NCI-H128 (cell line): ENCODE results near the gene WDR64.
"Not testable (repeated sequence)": the region's sequence is repeated elsewhere in the genome, so short reads cannot be mapped to it uniquely, and the experiment has no call there.

Source experiments
- DNase-seq: peaks from one replicate; lab custom pipeline; 2025; ENCODE audit not compliant: unreplicated experiment; lab: John Stamatoyannopoulos, UW

Gene WDR64

GRCh38 chr1:241654641-241655040, 2.6 kb downstream of the WDR64 start:
- no peak for DNase-seq

GRCh38 chr1:241658081-241658793, 6.2 kb downstream of the WDR64 start:
- no peak for DNase-seq

- DNase-seq: not testable (repeated sequence)
Measured at GRCh38 chr1:241659016-241659415, 6.9 kb downstream of the WDR64 start.

- DNase-seq: no peak
Measured at GRCh38 chr1:241660424-241660972, 8.4 kb downstream of the WDR64 start.

GRCh38 chr1:241666419-241666818, 14.3 kb downstream of the WDR64 start:
- no peak for DNase-seq

GRCh38 chr1:241672301-241672700, 20.2 kb downstream of the WDR64 start:
- no peak for DNase-seq

- no peak for DNase-seq
Measured at GRCh38 chr1:241674805-241675384, 22.8 kb downstream of the WDR64 start.

- DNase-seq: no peak
Measured at GRCh38 chr1:241675983-241676382, 23.9 kb downstream of the WDR64 start.

GRCh38 chr1:241677201-241677600, 25.1 kb downstream of the WDR64 start:
- no peak for DNase-seq

- DNase-seq: no peak
Measured at GRCh38 chr1:241678536-241678935, 26.5 kb downstream of the WDR64 start.

GRCh38 chr1:241679404-241679803, 27.3 kb downstream of the WDR64 start:
- no peak for DNase-seq

GRCh38 chr1:241679961-241680360, 27.9 kb downstream of the WDR64 start:
- no peak for DNase-seq

- DNase-seq: not testable (repeated sequence)
Measured at GRCh38 chr1:241681861-241682448, 29.9 kb downstream of the WDR64 start.

- DNase-seq: no peak
Measured at GRCh38 chr1:241682921-241683320, 30.8 kb downstream of the WDR64 start.

- DNase-seq: no peak
Measured at GRCh38 chr1:241684108-241684507, 32.0 kb downstream of the WDR64 start.

GRCh38 chr1:241688940-241689368, 36.9 kb downstream of the WDR64 start:
- DNase-seq: no peak

- no peak for DNase-seq
Measured at GRCh38 chr1:241695246-241696171, 43.4 kb downstream of the WDR64 start.

- no peak for DNase-seq
Measured at GRCh38 chr1:241696172-241696814, 44.2 kb downstream of the WDR64 start.

GRCh38 chr1:241696815-241697639, 44.9 kb downstream of the WDR64 start:
- DNase-seq: no peak

- DNase-seq: no peak
Measured at GRCh38 chr1:241697640-241698018, 45.5 kb downstream of the WDR64 start.
